IMR-90 (cell line): Measurements from ENCODE around the gene OR4S1. TPM values are rescaled to one million over a fixed set of nuclear protein-coding genes. Genes with fewer than 3 reads are reported as not detected.

Experiments
- polyA plus RNA-seq, 3 experiments: library from polyadenylated mRNA; depleted of rRNA; stranded (reverse); fragments of >200 nt; gene quantifications; 2 replicates each; pipeline ENCODE4 v1.2.3, GENCODE V29; 2012; ENCODE audit warnings: low replicate concordance in 1 of 3
- total RNA-seq: library from RNA; depleted of rRNA; stranded (reverse); fragments of >200 nt; gene quantifications from 2 replicates; pipeline ENCODE4 v1.2.3, GENCODE V29; 2012; rRNA removed

OR4S1 gene
- total and polyA plus RNA-seq, 2 of the 4 experiments (the other 2 are of a cell fraction): not detected

Other genes starting within 250 kb of the OR4S1 start
- not detected in 2 replicates for gene OR4B1, start 89.4 kb upstream of the OR4S1 start, total RNA-seq
- not detected in 2 replicates for gene OR4B1, start 89.4 kb upstream of the OR4S1 start, polyA plus RNA-seq (2012; rRNA removed)
- not detected in 2 replicates for gene OR4X2, start 61.1 kb upstream of the OR4S1 start, total RNA-seq
- gene OR4X2, start 61.1 kb upstream of the OR4S1 start, polyA plus RNA-seq (2012; rRNA removed): not detected in 2 replicates
- gene OR4X1, start 42.4 kb upstream of the OR4S1 start, total RNA-seq: not detected in 2 replicates
- not detected in 2 replicates for gene OR4X1, start 42.4 kb upstream of the OR4S1 start, polyA plus RNA-seq (2012; rRNA removed)
- not detected in 2 replicates for gene OR4C3, start 18.7 kb downstream of the OR4S1 start, total RNA-seq
- not detected in 2 replicates for gene OR4C3, start 18.7 kb downstream of the OR4S1 start, polyA plus RNA-seq (2012; rRNA removed)
- gene OR4C5, start 60.2 kb downstream of the OR4S1 start, total RNA-seq: not detected in 2 replicates
- not detected in 2 replicates for gene OR4C5, start 60.2 kb downstream of the OR4S1 start, polyA plus RNA-seq (2012; rRNA removed)
- not detected in 2 replicates for gene OR4A47, start 182.6 kb downstream of the OR4S1 start, total RNA-seq
- not detected in 2 replicates for gene OR4A47, start 182.6 kb downstream of the OR4S1 start, polyA plus RNA-seq (2012; rRNA removed)